Fibroblast of gingiva (primary cell): Measurements from ENCODE around the gene OR8D2.
"Not testable (repeated sequence)": the region's sequence is repeated elsewhere in the genome, so short reads cannot be mapped to it uniquely, and the experiment has no call there.

ENCODE experiments used
- DNase-seq: peaks from one replicate; pipeline ENCODE4 v3.0.0-alpha.2; 2011; ENCODE audit warnings: low read depth

The OR8D2 gene

GRCh38 chr11:124285610-124286344 lies 34.2 kb downstream of the OR8D2 start:
- peak; percentile 69 for DNase-seq

GRCh38 chr11:124278261-124278660 lies 41.7 kb downstream of the OR8D2 start:
- no peak for DNase-seq

- DNase-seq = no peak
Measured at GRCh38 chr11:124277804-124278203, 42.2 kb downstream of the OR8D2 start.

- DNase-seq = no peak
Measured at GRCh38 chr11:124277207-124277606, 42.8 kb downstream of the OR8D2 start.

- no peak for DNase-seq
Measured at GRCh38 chr11:124276081-124276480, 43.9 kb downstream of the OR8D2 start.

- DNase-seq = no peak
Measured at GRCh38 chr11:124274000-124274399, 46.0 kb downstream of the OR8D2 start.

- not testable (repeated sequence) for DNase-seq
Measured at GRCh38 chr11:124270886-124271285, 49.1 kb downstream of the OR8D2 start.
